Type B pancreatic cell (in vitro differentiated cells): ENCODE measurements around the gene PEX11A. TPM values are rescaled to one million over a fixed set of nuclear protein-coding genes. Genes with fewer than 3 reads are reported as not detected.

Source experiments
- DNase-seq: peaks from one replicate; pipeline ENCODE4 v3.0.0; 2021; ENCODE audit warnings: mixed read lengths; ENCODE audit not compliant: unreplicated experiment; ENCODE audit errors: extremely low spot score
- H3K27ac Mint-ChIP-seq: 2 replicates; pipeline ENCODE4 v1.8.0; 2021; ENCODE audit warnings: mild to moderate bottlenecking, mixed read lengths
- H3K27me3 Mint-ChIP-seq: 2 replicates; pipeline ENCODE4 v1.8.0; 2021; ENCODE audit warnings: mixed read lengths
- H3K36me3 Mint-ChIP-seq: 2 replicates; pipeline ENCODE4 v1.8.0; 2021; ENCODE audit warnings: mixed read lengths
- H3K4me1 Mint-ChIP-seq: one replicate; pipeline ENCODE4 v1.8.0; 2021; ENCODE audit warnings: mixed read lengths; ENCODE audit not compliant: unreplicated experiment
- H3K4me3 Mint-ChIP-seq: 2 replicates; pipeline ENCODE4 v1.8.0; 2021; ENCODE audit warnings: mild to moderate bottlenecking, mixed read lengths
- H3K9me3 Mint-ChIP-seq: 2 replicates; pipeline ENCODE4 v1.8.0; 2021; ENCODE audit warnings: mixed read lengths
- total RNA-seq: library from RNA; stranded (reverse); gene quantifications from 2 replicates; pipeline ENCODE4 v1.2.1, GENCODE V29; 2021; ENCODE audit warnings: low replicate concordance
- TF ChIP-seq, protein P1 (sequence below): fragments of 200-600 bp; sonication (generic); conservative IDR thresholded peaks from 2 replicates; pipeline ENCODE4 v1.5.0; 2021; ENCODE audit warnings: antibody characterized with exemption, mild to moderate bottlenecking

The PEX11A gene
- total RNA-seq, 1 donor from 2014 or later = 8.5 TPM

GRCh38 chr15:89728254-89728653, 37.7 kb upstream of the PEX11A start:
- Mint-ChIP-seq H3K9me3 (no peaks in the 10 kb centered on the region), H3K27me3 (peaks cover 28% of the 10 kb centered on the region), H3K4me3 (no peak overlapping the region), H3K27ac (no peak overlapping the region), H3K36me3 (no peaks in the 10 kb centered on the region), H3K4me1 (no peaks in the 10 kb centered on the region)
- TF ChIP-seq, protein P1, sequence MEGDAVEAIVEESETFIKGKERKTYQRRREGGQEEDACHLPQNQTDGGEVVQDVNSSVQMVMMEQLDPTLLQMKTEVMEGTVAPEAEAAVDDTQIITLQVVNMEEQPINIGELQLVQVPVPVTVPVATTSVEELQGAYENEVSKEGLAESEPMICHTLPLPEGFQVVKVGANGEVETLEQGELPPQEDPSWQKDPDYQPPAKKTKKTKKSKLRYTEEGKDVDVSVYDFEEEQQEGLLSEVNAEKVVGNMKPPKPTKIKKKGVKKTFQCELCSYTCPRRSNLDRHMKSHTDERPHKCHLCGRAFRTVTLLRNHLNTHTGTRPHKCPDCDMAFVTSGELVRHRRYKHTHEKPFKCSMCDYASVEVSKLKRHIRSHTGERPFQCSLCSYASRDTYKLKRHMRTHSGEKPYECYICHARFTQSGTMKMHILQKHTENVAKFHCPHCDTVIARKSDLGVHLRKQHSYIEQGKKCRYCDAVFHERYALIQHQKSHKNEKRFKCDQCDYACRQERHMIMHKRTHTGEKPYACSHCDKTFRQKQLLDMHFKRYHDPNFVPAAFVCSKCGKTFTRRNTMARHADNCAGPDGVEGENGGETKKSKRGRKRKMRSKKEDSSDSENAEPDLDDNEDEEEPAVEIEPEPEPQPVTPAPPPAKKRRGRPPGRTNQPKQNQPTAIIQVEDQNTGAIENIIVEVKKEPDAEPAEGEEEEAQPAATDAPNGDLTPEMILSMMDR = no peak
- DNase-seq = no peak

- Mint-ChIP-seq H3K4me3 (no peak overlapping the region), H3K27me3 (peaks cover 19% of the 10 kb centered on the region), H3K9me3 (no peaks in the 10 kb centered on the region), H3K4me1 (no peaks in the 10 kb centered on the region), H3K36me3 (no peaks in the 10 kb centered on the region), H3K27ac (no peak overlapping the region)
- TF ChIP-seq, protein P1 = no peak
- no peak for DNase-seq
Observed at GRCh38 chr15:89725064-89725463, 34.5 kb upstream of the PEX11A start.

- no peaks in the 10 kb centered on the region for H3K9me3 Mint-ChIP-seq
- no peak overlapping the region for H3K27ac Mint-ChIP-seq
Observed at GRCh38 chr15:89724621-89725020, 34.1 kb upstream of the PEX11A start.

DNA sequence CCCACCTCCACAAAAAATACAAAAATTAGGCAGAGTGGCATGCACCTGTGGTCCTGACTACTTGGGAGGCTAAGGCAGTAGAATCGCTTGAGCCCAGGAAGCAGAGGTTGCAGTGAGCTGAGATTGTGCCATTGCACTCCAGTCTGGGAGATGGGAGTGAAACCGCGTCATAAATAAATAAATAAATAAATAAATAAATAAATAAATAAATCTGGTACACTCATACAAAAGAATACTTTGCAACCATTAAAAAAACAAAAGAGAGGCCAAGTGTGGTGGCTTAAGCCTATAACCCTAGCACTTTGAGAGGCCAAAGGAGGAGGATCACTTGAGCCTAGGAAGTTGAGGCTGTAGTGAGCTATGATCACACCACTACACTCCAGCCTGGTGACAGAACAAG, 32.5 kb upstream of the PEX11A start:
- Mint-ChIP-seq H3K9me3 (no peaks in the 10 kb centered on the region), H3K27ac (no peak overlapping the region), H3K27me3 (peaks cover 16% of the 10 kb centered on the region), H3K4me1 (no peaks in the 10 kb centered on the region), H3K4me3 (no peak overlapping the region), H3K36me3 (no peaks in the 10 kb centered on the region)
- DNase-seq = no peak
- TF ChIP-seq, protein P1 = no peak

More at GRCh38 chr15:89724621-89725020, 34.1 kb upstream of the PEX11A start:
- no peak for DNase-seq
- no peak overlapping the region for H3K4me3 Mint-ChIP-seq
- no peaks in the 10 kb centered on the region for H3K36me3 Mint-ChIP-seq
- H3K4me1 Mint-ChIP-seq = no peaks in the 10 kb centered on the region
- H3K27me3 Mint-ChIP-seq = peaks cover 19% of the 10 kb centered on the region
- TF ChIP-seq, protein P1 = no peak

- H3K4me3 Mint-ChIP-seq = no peak overlapping the region
- DNase-seq = no peak
- H3K4me1 Mint-ChIP-seq = no peaks in the 10 kb centered on the region
- TF ChIP-seq, protein P1 = no peak
- no peaks in the 10 kb centered on the region for H3K36me3 Mint-ChIP-seq
- no peak overlapping the region for H3K27ac Mint-ChIP-seq
- H3K27me3 Mint-ChIP-seq = peaks cover 10% of the 10 kb centered on the region
- H3K9me3 Mint-ChIP-seq = peaks cover 9% of the 10 kb centered on the region
Observed at GRCh38 chr15:89714775-89715174, 24.2 kb upstream of the PEX11A start.

GRCh38 chr15:89707577-89707976, 17.0 kb upstream of the PEX11A start:
- no peak overlapping the region for H3K4me3 Mint-ChIP-seq
- TF ChIP-seq, protein P1 = no peak
- H3K27me3 Mint-ChIP-seq = peaks cover 27% of the 10 kb centered on the region
- H3K27ac Mint-ChIP-seq = no peak overlapping the region
- DNase-seq = no peak
- H3K36me3 Mint-ChIP-seq = no peaks in the 10 kb centered on the region
- H3K9me3 Mint-ChIP-seq = peaks cover 9% of the 10 kb centered on the region
- no peaks in the 10 kb centered on the region for H3K4me1 Mint-ChIP-seq
